A673 (cell line): ENCODE data around the gene ELOF1.
"Not testable (repeated sequence)": the region's sequence is repeated elsewhere in the genome, so short reads cannot be mapped to it uniquely, and the experiment has no call there.

Source experiments
- EZH2 ChIP-seq: fragments of 200-600 bp; sonication (generic); IDR thresholded peaks from 2 replicates; pipeline ENCODE4 v1.6.1; 2017; ENCODE audit warnings: borderline replicate concordance, low read depth, mild to moderate bottlenecking, mixed read lengths, antibody characterized with exemption, low read length; ENCODE audit not compliant: poor library complexity, severe bottlenecking
- TF ChIP-seq, protein P1 (sequence below): fragments of 300-800, 200-600 bp; sonication (generic); conservative IDR thresholded peaks from 2 replicates; pipeline ENCODE4 v1.5.1; 2017; ENCODE audit warnings: low read depth, mild to moderate bottlenecking, antibody characterized with exemption, low read length, moderate library complexity, mixed read lengths

DNA sequence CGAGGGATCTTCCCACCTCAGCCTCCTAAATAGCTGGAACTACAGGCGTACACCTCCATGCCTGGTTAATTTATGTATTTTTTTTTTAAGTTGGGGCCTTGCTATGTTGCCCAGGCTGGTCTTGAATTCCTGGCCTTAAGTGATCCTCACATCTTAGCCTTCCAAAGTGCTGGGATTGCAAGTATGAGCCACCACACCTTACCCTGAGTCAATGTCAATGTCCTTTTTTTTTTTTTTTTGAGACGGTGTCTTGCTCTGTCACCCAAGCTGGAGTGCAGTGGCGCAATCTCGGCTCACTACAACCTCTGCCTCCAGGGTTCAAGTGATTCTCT lies 6.6 kb upstream of the ELOF1 start:
- TF ChIP-seq, protein P1, sequence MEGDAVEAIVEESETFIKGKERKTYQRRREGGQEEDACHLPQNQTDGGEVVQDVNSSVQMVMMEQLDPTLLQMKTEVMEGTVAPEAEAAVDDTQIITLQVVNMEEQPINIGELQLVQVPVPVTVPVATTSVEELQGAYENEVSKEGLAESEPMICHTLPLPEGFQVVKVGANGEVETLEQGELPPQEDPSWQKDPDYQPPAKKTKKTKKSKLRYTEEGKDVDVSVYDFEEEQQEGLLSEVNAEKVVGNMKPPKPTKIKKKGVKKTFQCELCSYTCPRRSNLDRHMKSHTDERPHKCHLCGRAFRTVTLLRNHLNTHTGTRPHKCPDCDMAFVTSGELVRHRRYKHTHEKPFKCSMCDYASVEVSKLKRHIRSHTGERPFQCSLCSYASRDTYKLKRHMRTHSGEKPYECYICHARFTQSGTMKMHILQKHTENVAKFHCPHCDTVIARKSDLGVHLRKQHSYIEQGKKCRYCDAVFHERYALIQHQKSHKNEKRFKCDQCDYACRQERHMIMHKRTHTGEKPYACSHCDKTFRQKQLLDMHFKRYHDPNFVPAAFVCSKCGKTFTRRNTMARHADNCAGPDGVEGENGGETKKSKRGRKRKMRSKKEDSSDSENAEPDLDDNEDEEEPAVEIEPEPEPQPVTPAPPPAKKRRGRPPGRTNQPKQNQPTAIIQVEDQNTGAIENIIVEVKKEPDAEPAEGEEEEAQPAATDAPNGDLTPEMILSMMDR: not testable (repeated sequence)
- not testable (repeated sequence) for TF ChIP-seq EZH2
